ENCODE results near the gene PRSS23.
"Not testable (repeated sequence)": the region's sequence is repeated elsewhere in the genome, so short reads cannot be mapped to it uniquely, and the experiment has no call there.

The PRSS23 gene

GRCh38 chr11:86815726-86816125 lies 15.4 kb downstream of the PRSS23 start:
- H3K4me1 ChIP-seq (ENCODE audit: insufficient read depth, low read length) = peaks cover 72% of the 10 kb centered on the region
- H3K9me3 ChIP-seq (ENCODE audit: low read length) = no peaks in the 10 kb centered on the region
- peak overlapping the region; percentile 75 for H3K27ac ChIP-seq (ENCODE audit: low read depth, low read length)
- no peaks in the 10 kb centered on the region for H3K27me3 ChIP-seq (ENCODE audit: control insufficient read depth in 1 of 2, insufficient read depth in 2 of 2, low read length in 2 of 2)
- H3K9ac ChIP-seq (ENCODE audit: low read length) = no peak overlapping the region
- no peaks in the 10 kb centered on the region for H3K36me3 ChIP-seq (ENCODE audit: insufficient read depth, low read length)
- no peak overlapping the region for H3K4me3 ChIP-seq (ENCODE audit: low read depth in 1 of 2, low read length in 2 of 2)

- Histone ChIP-seq H3K36me3 (ENCODE audit: insufficient read depth, low read length) (no peaks in the 10 kb centered on the region), H3K27me3 (ENCODE audit: control insufficient read depth in 1 of 2, insufficient read depth in 2 of 2, low read length in 2 of 2) (no peaks in the 10 kb centered on the region), H3K4me3 (ENCODE audit: low read depth in 1 of 2, low read length in 2 of 2) (no peak overlapping the region), H3K27ac (ENCODE audit: low read depth, low read length) (peak overlapping the region; percentile 75), H3K9ac (ENCODE audit: low read length) (no peak overlapping the region), H3K9me3 (ENCODE audit: low read length) (no peaks in the 10 kb centered on the region), H3K4me1 (ENCODE audit: insufficient read depth, low read length) (peaks cover 67% of the 10 kb centered on the region)
Observed at GRCh38 chr11:86816251-86816726, 15.9 kb downstream of the PRSS23 start.

GRCh38 chr11:86818462-86819192 lies 18.3 kb downstream of the PRSS23 start:
- Histone ChIP-seq H3K4me3 (ENCODE audit: low read depth in 1 of 2, low read length in 2 of 2) (no peak overlapping the region), H3K27me3 (ENCODE audit: control insufficient read depth in 1 of 2, insufficient read depth in 2 of 2, low read length in 2 of 2) (no peaks in the 10 kb centered on the region), H3K9ac (ENCODE audit: low read length) (peak overlapping the region; percentile 6), H3K27ac (ENCODE audit: low read depth, low read length) (peak overlapping the region; percentile 64), H3K36me3 (ENCODE audit: insufficient read depth, low read length) (no peaks in the 10 kb centered on the region), H3K4me1 (ENCODE audit: insufficient read depth, low read length) (peaks cover 53% of the 10 kb centered on the region), H3K9me3 (ENCODE audit: low read length) (no peaks in the 10 kb centered on the region)

GRCh38 chr11:86824139-86824538 lies 23.8 kb downstream of the PRSS23 start:
- not testable (repeated sequence) for H3K36me3 ChIP-seq (ENCODE audit: insufficient read depth, low read length); H3K9ac ChIP-seq (ENCODE audit: low read length); H3K4me1 ChIP-seq (ENCODE audit: insufficient read depth, low read length); H3K27me3 ChIP-seq (ENCODE audit: control insufficient read depth in 1 of 2, insufficient read depth in 2 of 2, low read length in 2 of 2); H3K4me3 ChIP-seq (ENCODE audit: low read depth in 1 of 2, low read length in 2 of 2); H3K27ac ChIP-seq (ENCODE audit: low read depth, low read length); H3K9me3 ChIP-seq (ENCODE audit: low read length)

- not testable (repeated sequence) for H3K4me3 ChIP-seq (ENCODE audit: low read depth in 1 of 2, low read length in 2 of 2); H3K4me1 ChIP-seq (ENCODE audit: insufficient read depth, low read length); H3K9ac ChIP-seq (ENCODE audit: low read length); H3K9me3 ChIP-seq (ENCODE audit: low read length); H3K36me3 ChIP-seq (ENCODE audit: insufficient read depth, low read length); H3K27ac ChIP-seq (ENCODE audit: low read depth, low read length); H3K27me3 ChIP-seq (ENCODE audit: control insufficient read depth in 1 of 2, insufficient read depth in 2 of 2, low read length in 2 of 2)
Observed at GRCh38 chr11:86834376-86834775, 34.0 kb downstream of the PRSS23 start.

GRCh38 chr11:86844762-86845508 lies 44.6 kb downstream of the PRSS23 start:
- H3K9ac ChIP-seq (ENCODE audit: low read length); H3K36me3 ChIP-seq (ENCODE audit: insufficient read depth, low read length); H3K9me3 ChIP-seq (ENCODE audit: low read length); H3K27me3 ChIP-seq (ENCODE audit: control insufficient read depth in 1 of 2, insufficient read depth in 2 of 2, low read length in 2 of 2); H3K4me1 ChIP-seq (ENCODE audit: insufficient read depth, low read length); H3K4me3 ChIP-seq (ENCODE audit: low read depth in 1 of 2, low read length in 2 of 2); H3K27ac ChIP-seq (ENCODE audit: low read depth, low read length): not testable (repeated sequence)

- Histone ChIP-seq H3K27ac (ENCODE audit: low read depth, low read length) (no peak overlapping the region), H3K9ac (ENCODE audit: low read length) (no peak overlapping the region), H3K9me3 (ENCODE audit: low read length) (no peaks in the 10 kb centered on the region), H3K27me3 (ENCODE audit: control insufficient read depth in 1 of 2, insufficient read depth in 2 of 2, low read length in 2 of 2) (no peaks in the 10 kb centered on the region), H3K36me3 (ENCODE audit: insufficient read depth, low read length) (no peaks in the 10 kb centered on the region), H3K4me1 (ENCODE audit: insufficient read depth, low read length) (no peaks in the 10 kb centered on the region), H3K4me3 (ENCODE audit: low read depth in 1 of 2, low read length in 2 of 2) (no peak overlapping the region)
Observed at GRCh38 chr11:86848132-86848531, 47.8 kb downstream of the PRSS23 start.

GRCh38 chr11:86849679-86850078 lies 49.3 kb downstream of the PRSS23 start:
- no peaks in the 10 kb centered on the region for H3K4me1 ChIP-seq (ENCODE audit: insufficient read depth, low read length)
- no peak overlapping the region for H3K27ac ChIP-seq (ENCODE audit: low read depth, low read length)
- no peaks in the 10 kb centered on the region for H3K36me3 ChIP-seq (ENCODE audit: insufficient read depth, low read length)
- no peak overlapping the region for H3K4me3 ChIP-seq (ENCODE audit: low read depth in 1 of 2, low read length in 2 of 2)
- no peaks in the 10 kb centered on the region for H3K9me3 ChIP-seq (ENCODE audit: low read length)
- H3K9ac ChIP-seq (ENCODE audit: low read length) = no peak overlapping the region
- no peaks in the 10 kb centered on the region for H3K27me3 ChIP-seq (ENCODE audit: control insufficient read depth in 1 of 2, insufficient read depth in 2 of 2, low read length in 2 of 2)
